HCT116 (cell line): ENCODE results near the gene TES. TPM values are rescaled to one million over a fixed set of nuclear protein-coding genes. Genes with fewer than 3 reads are reported as not detected.

ENCODE experiments used
- ATAC-seq: fragments of 200-7000 bp; cut with Tn5 transposase; 2 replicates; pipeline ENCODE4 v1.9.1; 2020; ENCODE audit warnings: mild to moderate bottlenecking, moderate library complexity
- BruUV-seq: library from RNA; stranded (reverse); fragments of 400-500 nt; replicated peaks from 2 replicates; lab custom pipeline; 2021; lab: Mats Ljungman, UMichigan
- CTCF ChIA-PET: fragments of 300-600 bp; sonication (Branson Sonifier 250); formaldehyde crosslinking; loops from one replicate; lab custom pipeline; 2021; ENCODE audit warnings: antibody characterized with exemption; lab: Charles Lee
- POLR2A ChIA-PET: fragments of 300-600, 350-600 bp; sonication (Branson Sonifier 250); formaldehyde crosslinking; loops from one replicate; lab custom pipeline; 2021; ENCODE audit warnings: antibody characterized with exemption; lab: Charles Lee
- RAD21 ChIA-PET, 2 experiments: fragments of 300-600 bp; sonication (Branson Sonifier 250); formaldehyde crosslinking; loops; one replicate each; lab custom pipeline; 2023; ENCODE audit warnings: low total read pairs in 2 of 2; ENCODE audit not compliant: uncharacterized antibody in 2 of 2, unreplicated experiment in 2 of 2, low non-redundant PET in 1 of 2; lab: Charles Lee
- DNase-seq: peaks from one replicate; pipeline ENCODE4 v3.0.0-alpha.2; 2010; ENCODE audit warnings: low read depth, low spot score
- H2AFZ ChIP-seq: fragments of 200-600 bp; shearing (Covaris generic), sonication (generic); 2 replicates; pipeline ENCODE4 v1.6.1; 2017; ENCODE audit warnings: low read depth, mixed run types, mixed read lengths, antibody characterized with exemption, low read length; ENCODE audit not compliant: poor library complexity, severe bottlenecking
- H3K27ac ChIP-seq: 2 replicates; pipeline ENCODE4 v1.5.1; 2012; ENCODE audit warnings: low read depth, low read length
- H3K27me3 ChIP-seq: fragments of 200-600 bp; sonication (generic); 2 replicates; pipeline ENCODE4 v1.6.1; 2016; ENCODE audit warnings: mixed run types, low read length, mixed read lengths; ENCODE audit not compliant: insufficient read depth
- H3K36me3 ChIP-seq, 2 experiments: fragments of 200-500 bp in 1 of 2; fragments of 200-600 bp in 1 of 2; sonication (Bioruptor generic) in 1 of 2; sonication (generic) in 1 of 2; 2 replicates each; pipeline versions ENCODE4 v1.5.1 to v1.6.1; 2014 to 2016; ENCODE audit warnings: low read length in 2 of 2, inconsistent platforms in 1 of 2, mixed read lengths in 1 of 2, mixed run types in 1 of 2; ENCODE audit not compliant: insufficient read depth in 2 of 2, control insufficient read depth in 1 of 2
- H3K4me1 ChIP-seq, 2 experiments: fragments of 200-600 bp in 1 of 2; sonication (generic) in 1 of 2; 2 replicates each; pipeline versions ENCODE4 v1.5.1 to v1.6.1; 2012 to 2017; ENCODE audit warnings: low read length in 2 of 2, inconsistent platforms in 1 of 2, mild to moderate bottlenecking in 1 of 2, mixed read lengths in 1 of 2, mixed run types in 1 of 2, moderate library complexity in 1 of 2; ENCODE audit not compliant: insufficient read depth in 2 of 2, control insufficient read depth in 1 of 2
- H3K4me2 ChIP-seq: fragments of 200-600 bp; sonication (generic); 2 replicates; pipeline ENCODE4 v1.6.1; 2017; ENCODE audit warnings: mixed run types, low read length, mixed read lengths
- H3K4me3 ChIP-seq, 2 experiments: fragments of 200-600 bp in 1 of 2; sonication (generic) in 1 of 2; replicated peaks in 1 of 2; 2 replicates each; pipeline ENCODE4 v1.5.1; 2011 to 2016; ENCODE audit warnings: low read length in 2 of 2, control low read depth in 1 of 2, low read depth in 1 of 2, mild to moderate bottlenecking in 1 of 2, mixed read lengths in 1 of 2, mixed run types in 1 of 2
- H3K79me2 ChIP-seq: fragments of 200-600 bp; sonication (generic); 2 replicates; pipeline ENCODE4 v1.6.1; 2017; ENCODE audit warnings: mild to moderate bottlenecking, mixed run types, low read length, moderate library complexity, mixed read lengths; ENCODE audit not compliant: insufficient read depth
- H3K9ac ChIP-seq: fragments of 200-600 bp; sonication (generic); 2 replicates; pipeline ENCODE4 v1.6.1; 2016; ENCODE audit warnings: low read length, mixed read lengths
- H3K9me2 ChIP-seq: fragments of 200-600 bp; sonication (generic), shearing (Covaris generic); 2 replicates; pipeline ENCODE4 v1.6.1; 2017; ENCODE audit warnings: mixed run types, mild to moderate bottlenecking, moderate library complexity; ENCODE audit not compliant: insufficient read depth
- H3K9me3 ChIP-seq, 2 experiments: fragments of 200-500 bp in 1 of 2; fragments of 200-600 bp in 1 of 2; sonication (Bioruptor generic) in 1 of 2; sonication (generic) in 1 of 2; 2 replicates each; pipeline ENCODE4 v1.6.1; 2014 to 2017; ENCODE audit warnings: low read length in 2 of 2, mixed read lengths in 2 of 2, inconsistent platforms in 1 of 2, low read depth in 1 of 2, mild to moderate bottlenecking in 1 of 2, mixed run types in 1 of 2, moderate library complexity in 1 of 2; ENCODE audit not compliant: control insufficient read depth in 1 of 2, insufficient read depth in 1 of 2
- H4K20me1 ChIP-seq: fragments of 200-600 bp; sonication (generic), shearing (Covaris generic); 2 replicates; pipeline ENCODE4 v1.6.1; 2017; ENCODE audit warnings: mixed run types, mild to moderate bottlenecking, moderate library complexity; ENCODE audit not compliant: insufficient read depth
- ATF3 ChIP-seq: IDR thresholded peaks from 2 replicates; pipeline ENCODE4 v1.6.1; 2012
- CEBPB ChIP-seq: IDR thresholded peaks from 2 replicates; pipeline ENCODE4 v1.6.1; 2012; ENCODE audit warnings: low read depth
- CTCF ChIP-seq, 3 experiments: fragments of 200-600 bp in 1 of 3; sonication (generic) in 1 of 3; IDR thresholded peaks in 2 of 3; conservative IDR thresholded peaks in 1 of 3; 2 replicates each; pipeline ENCODE4 v1.5.1; 2012 to 2017; ENCODE audit warnings: low read depth in 2 of 3, low read length in 2 of 3, antibody characterized with exemption in 1 of 3, borderline replicate concordance in 1 of 3, control low read depth in 1 of 3, mild to moderate bottlenecking in 1 of 3, mixed read lengths in 1 of 3, mixed run types in 1 of 3, moderate library complexity in 1 of 3; ENCODE audit not compliant: insufficient read depth in 1 of 3
- EZH2phosphoT487 ChIP-seq: fragments of 200-600 bp; IDR thresholded peaks from 2 replicates; pipeline ENCODE4 v1.6.1; 2018; ENCODE audit warnings: antibody characterized with exemption, borderline replicate concordance
- FOSL1 ChIP-seq: IDR thresholded peaks from 2 replicates; pipeline ENCODE4 v1.6.1; 2012; ENCODE audit warnings: low read depth
- JUND ChIP-seq: IDR thresholded peaks from 2 replicates; pipeline ENCODE4 v1.6.1; 2012
- MAX ChIP-seq: IDR thresholded peaks from 2 replicates; pipeline ENCODE4 v1.6.1; 2012
- POLR2A ChIP-seq: IDR thresholded peaks from 2 replicates; pipeline ENCODE4 v1.7.0; 2011; ENCODE audit warnings: borderline replicate concordance; ENCODE audit not compliant: insufficient read depth, insufficient read length; ENCODE audit errors: extremely low read depth
- RAD21 ChIP-seq: IDR thresholded peaks from 2 replicates; pipeline ENCODE4 v1.6.1; 2012; ENCODE audit warnings: low read depth, mild to moderate bottlenecking
- SIN3A ChIP-seq: IDR thresholded peaks from 2 replicates; pipeline ENCODE4 v1.6.1; 2012; ENCODE audit warnings: low read depth
- SP1 ChIP-seq: IDR thresholded peaks from 2 replicates; pipeline ENCODE4 v1.6.1; 2012; ENCODE audit warnings: low read depth
- SRF ChIP-seq: IDR thresholded peaks from 2 replicates; pipeline ENCODE4 v1.6.1; 2012; ENCODE audit warnings: low read depth
- YY1 ChIP-seq: IDR thresholded peaks from 2 replicates; pipeline ENCODE4 v1.6.1; 2011; ENCODE audit warnings: low read length, low read depth, moderate library complexity, mild to moderate bottlenecking; ENCODE audit not compliant: insufficient replicate concordance; ENCODE audit errors: extremely low read depth
- intact Hi-C: fragments of 100-400 bp; cut with micrococcal nuclease; formaldehyde crosslinking; loops from 2 replicates; pipeline ENCODE4 v1.10.0; 2022
- total RNA-seq: library from RNA; stranded (reverse); gene quantifications from one replicate; pipeline ENCODE4 v1.2.1, GENCODE V29; 2021; ENCODE audit not compliant: unreplicated experiment
- TF ChIP-seq, protein P1 (sequence below): IDR thresholded peaks from 2 replicates; pipeline ENCODE4 v1.6.1; 2011; ENCODE audit warnings: mild to moderate bottlenecking, low read length, moderate library complexity; ENCODE audit not compliant: insufficient replicate concordance; ENCODE audit errors: extremely low read depth

Gene TES
- total RNA-seq, 1 experiment from 2014 or later, result 129 TPM

- Histone ChIP-seq H3K4me3 (no peak overlapping the region), H3K36me3 (no peaks in the 10 kb centered on the region), H3K9me3 (no peaks in the 10 kb centered on the region), H3K4me1 (peaks cover 19 to 25% of the 10 kb centered on the region in 2 experiments), H3K9me2 (no peaks in the 10 kb centered on the region)
- intact Hi-C loops, result no loop called here
- BruUV-seq, result no TSS peak
- TF ChIP-seq ATF3 (no peak), MAX (no peak), RAD21 (no peak), POLR2A (no peak), JUND (no peak), EZH2phosphoT487 (no peak), SP1 (no peak), CTCF (IDR thresholded peaks at IDR 0.05 in 2 of 3, conservative IDR thresholded peaks at IDR 0.05 in 1 of 3; ENCODE audit: borderline replicate concordance in 1 of 3, insufficient read depth in 1 of 3, low read depth in 2 of 3, low read length in 2 of 3) (no peak), YY1 (no peak), SRF (no peak), FOSL1 (no peak), SIN3A (no peak), CEBPB (no peak)
- TF ChIP-seq, protein P1, sequence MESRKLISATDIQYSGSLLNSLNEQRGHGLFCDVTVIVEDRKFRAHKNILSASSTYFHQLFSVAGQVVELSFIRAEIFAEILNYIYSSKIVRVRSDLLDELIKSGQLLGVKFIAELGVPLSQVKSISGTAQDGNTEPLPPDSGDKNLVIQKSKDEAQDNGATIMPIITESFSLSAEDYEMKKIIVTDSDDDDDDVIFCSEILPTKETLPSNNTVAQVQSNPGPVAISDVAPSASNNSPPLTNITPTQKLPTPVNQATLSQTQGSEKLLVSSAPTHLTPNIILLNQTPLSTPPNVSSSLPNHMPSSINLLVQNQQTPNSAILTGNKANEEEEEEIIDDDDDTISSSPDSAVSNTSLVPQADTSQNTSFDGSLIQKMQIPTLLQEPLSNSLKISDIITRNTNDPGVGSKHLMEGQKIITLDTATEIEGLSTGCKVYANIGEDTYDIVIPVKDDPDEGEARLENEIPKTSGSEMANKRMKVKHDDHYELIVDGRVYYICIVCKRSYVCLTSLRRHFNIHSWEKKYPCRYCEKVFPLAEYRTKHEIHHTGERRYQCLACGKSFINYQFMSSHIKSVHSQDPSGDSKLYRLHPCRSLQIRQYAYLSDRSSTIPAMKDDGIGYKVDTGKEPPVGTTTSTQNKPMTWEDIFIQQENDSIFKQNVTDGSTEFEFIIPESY, result no peak
- TF ChIP-seq, all 23 proteins: peak for 0
- ChIA-PET POLR2A (interaction anchor here (0.7 kb wide), 1 partner anchor 9 kb away, joined by 4 read pairs; no protein-coding TSS in a partner anchor), CTCF (no interaction called here), RAD21 (no interaction called here)
- Histone ChIP-seq H4K20me1 (no peaks in the 10 kb centered on the region), H3K4me2 (no peak overlapping the region), H3K79me2 (no peaks in the 10 kb centered on the region), H3K27me3 (no peaks in the 10 kb centered on the region), H2AFZ (no peak overlapping the region), H3K9ac (no peak overlapping the region), H3K27ac (no peak overlapping the region)
- no peak for ATAC-seq
- no peak for DNase-seq
Measured at GRCh38 chr7:116280803-116281202, 70.5 kb downstream of the TES start.
